ENCODE data around the gene IDE. TPM values are rescaled to one million over a fixed set of nuclear protein-coding genes. Genes with fewer than 3 reads are reported as not detected.

IDE gene
- total and polyA plus RNA-seq, 9 of the 15 experiments (the other 6 are each of a cell fraction or from before 2014, with no cell fraction given), result 10.2 to 50.6 (median 33.2) TPM

- no peak for TF ChIP-seq FOXJ2 (tag; IDR thresholded peaks at IDR 0.05)
Observed at GRCh38 chr10:92574548-92575261, 812 bp upstream of the IDE start (continued).

DNA sequence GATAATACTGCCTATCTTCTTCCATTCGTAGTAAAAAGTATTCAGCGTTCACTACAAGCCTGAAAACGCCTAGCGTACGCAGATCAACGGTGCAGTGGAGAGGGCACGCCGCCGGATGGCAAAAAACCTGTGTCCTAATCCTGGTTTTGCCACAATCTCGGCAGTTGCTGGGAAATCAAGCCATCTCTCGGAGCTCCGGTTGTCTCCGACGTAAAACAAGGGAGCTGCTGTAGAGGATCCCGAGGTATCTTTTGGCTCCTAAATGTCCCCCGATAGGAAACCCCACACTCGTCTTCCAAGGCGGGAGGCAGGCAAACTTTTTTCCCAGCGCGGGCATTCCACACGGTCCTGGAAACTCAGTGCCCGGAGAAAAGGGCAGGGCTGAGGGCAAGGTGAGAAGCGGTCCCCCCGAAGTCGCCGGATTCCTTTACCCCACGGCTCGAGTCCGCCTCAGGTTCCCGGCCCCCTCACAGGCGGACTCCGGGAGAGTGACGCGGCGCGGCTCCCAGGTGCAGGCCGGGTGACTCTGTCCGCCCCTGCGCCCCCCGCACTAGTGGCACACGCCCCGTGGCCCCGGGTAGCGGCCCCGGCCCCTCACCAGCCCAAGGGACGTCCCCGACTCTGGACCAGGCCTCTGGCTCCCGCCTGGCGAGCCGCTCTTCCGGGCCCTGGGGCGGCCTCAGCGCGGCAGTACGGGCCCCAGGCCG is 649 bp downstream of the IDE start:
- Histone ChIP-seq H3K4me3 (peak overlapping the region; percentile 87), H3K4me1 (replicated peaks in 1 of 2; ENCODE audit: control insufficient read depth in 2 of 2, insufficient read depth in 2 of 2, low read length in 2 of 2) (peaks cover 9 to 14% of the 10 kb centered on the region in 2 experiments; a peak in 4 of 5 replicates), H3K27ac (ENCODE audit: extremely low read depth, low read depth, low read length) (peak overlapping the region; percentile 97), H3K9ac (ENCODE audit: insufficient read depth in 1 of 2, low read depth in 2 of 2, low read length in 2 of 2) (peak overlapping the region; percentile 97 to 98), H3K27me3 (ENCODE audit: control insufficient read depth in 2 of 2, insufficient read depth in 2 of 2, low read length in 2 of 2) (no peaks in the 10 kb centered on the region), H4K20me1 (replicated peaks; ENCODE audit: control insufficient read depth, insufficient read depth, low read length) (peaks cover 17% of the 10 kb centered on the region), H3K4me2 (ENCODE audit: insufficient read depth, low read length) (peak overlapping the region; percentile 95), H3K79me2 (ENCODE audit: control insufficient read depth, insufficient read depth, low read length) (peaks cover 70% of the 10 kb centered on the region), H3K9me3 (replicated peaks; ENCODE audit: control insufficient read depth, insufficient read depth, low read depth, low read length) (no peaks in the 10 kb centered on the region), H3K9me1 (ENCODE audit: control insufficient read depth, insufficient read depth, low read length) (no peaks in the 10 kb centered on the region), H2AFZ (ENCODE audit: low read depth, low read length) (peak overlapping the region; percentile 98), H3K36me3 (ENCODE audit: control insufficient read depth, insufficient read depth, low read length) (peaks cover 25% of the 10 kb centered on the region)
- CTCF ChIA-PET (ENCODE audit: low intra/inter-chr PET ratio), result interaction anchor here (0.9 to 2.6 kb wide), 2 partner anchors 56 to 65 kb away, joined by 3 to 17 read pairs; no protein-coding TSS in a partner anchor
- peak; percentile 64 for FAIRE-seq
- POLR2A ChIA-PET, result interaction anchor here (0.6 to 2.9 kb wide), 5 partner anchors 17 to 56 kb away, joined by 3 to 14 read pairs (median 7); no protein-coding TSS in a partner anchor
- peak; percentile 57 for ATAC-seq
- in situ Hi-C loops (cut with MboI) (loop anchor here (10.0 kb wide), 1 partner anchor 58 kb away; no protein-coding TSS in a partner anchor), intact Hi-C loops (cut with micrococcal nuclease) (loop anchor here (10.0 kb wide), 1 partner anchor 188 kb away; no protein-coding TSS in a partner anchor)
- DNase-seq (ENCODE audit: extremely low read depth in 1 of 4, low spot score in 3 of 4), result peak in 2 of 4 experiments; percentile 9 to 31
- TSS peak; percentile 62 for BruUV-seq (replicated peaks)
- WGBS (ENCODE audit: insufficient coverage, low coverage, missing lambda C conversion rate), result under 1% methylated on average over 36 of the region's 56 CpGs
- TF ChIP-seq TRIM28 (IDR thresholded peaks at IDR 0.05) (no peak), XRCC3 (IDR thresholded peaks at IDR 0.05) (no peak), ELF4 (CRISPR knock-in tag; IDR thresholded peaks at IDR 0.05) (no peak), JUN (IDR thresholded peaks at IDR 0.05; ENCODE audit: borderline replicate concordance, low read depth, low read length) (no peak), JUN (CRISPR knock-in tag; IDR thresholded peaks at IDR 0.05; ENCODE audit: borderline replicate concordance) (0 out of 2 replicates have a peak, but pooled peaks have one; percentile 53), ZNF274 (IDR thresholded peaks at IDR 0.05; ENCODE audit: borderline replicate concordance, low read depth, low read length) (no peak), ZNF311 (CRISPR knock-in tag; IDR thresholded peaks at IDR 0.05) (no peak), YY1 (IDR thresholded peaks at IDR 0.05; ENCODE audit: borderline replicate concordance in 1 of 3, control insufficient read depth in 1 of 3, extremely low read depth in 1 of 3, insufficient read depth in 3 of 3, insufficient read length in 1 of 3, insufficient replicate concordance in 2 of 3, low read depth in 1 of 3, low read length in 2 of 3) (no peak), DPF2 (IDR thresholded peaks at IDR 0.05) (no peak), SP1 (CRISPR knock-in tag; IDR thresholded peaks at IDR 0.05) (no peak), BRF1 (IDR thresholded peaks at IDR 0.05; ENCODE audit: borderline replicate concordance, extremely low read depth, insufficient read length) (no peak), CBX5 (IDR thresholded peaks at IDR 0.05; ENCODE audit: borderline replicate concordance, low read depth) (no peak), HNRNPLL (IDR thresholded peaks at IDR 0.05; ENCODE audit: low read depth, low read length, poor library complexity, severe bottlenecking) (peak; percentile 25), FOXK1 (CRISPR knock-in tag; IDR thresholded peaks at IDR 0.05; ENCODE audit: borderline replicate concordance) (no peak), ZNF766 (CRISPR knock-in tag; conservative IDR thresholded peaks at IDR 0.05) (no peak), NR4A1 (CRISPR knock-in tag; IDR thresholded peaks at IDR 0.05) (no peak), NR4A1 (tag; IDR thresholded peaks at IDR 0.05) (no peak), TBL1XR1 (IDR thresholded peaks at IDR 0.05; ENCODE audit: low read length in 2 of 2) (no peak), POU5F1 (IDR thresholded peaks at IDR 0.05; ENCODE audit: borderline replicate concordance, low read depth, low read length, partially characterized antibody) (no peak), BACH1 (tag; IDR thresholded peaks at IDR 0.05) (no peak)

All from K562 (cell line).